K562 (cell line): Measurements from ENCODE around the gene CDK1. TPM values are rescaled to one million over a fixed set of nuclear protein-coding genes. Genes with fewer than 3 reads are reported as not detected.

Experiments
- COPS2 ChIP-seq: fragments of 450-650 bp; conservative IDR thresholded peaks from 2 replicates; pipeline ENCODE4 v1.6.1; 2016; ENCODE audit warnings: mild to moderate bottlenecking, moderate library complexity
- EGR1 ChIP-seq: fragments of 450-650 bp; conservative IDR thresholded peaks from 2 replicates; pipeline ENCODE4 v1.6.1; 2017; ENCODE audit warnings: mild to moderate bottlenecking
- ETV5 ChIP-seq: sonication (generic); formaldehyde crosslinking; IDR thresholded peaks from 2 replicates; pipeline ENCODE4 v1.4.0; 2020; ENCODE audit warnings: low read depth, mild to moderate bottlenecking, missing genetic modification reagents
- FOSL1 ChIP-seq: fragments of 200-800 bp; sonication (Bioruptor generic); conservative IDR thresholded peaks from 2 replicates; pipeline ENCODE4 v1.6.1; 2016; ENCODE audit warnings: missing genetic modification characterization, missing compliant biosample characterization
- FOXJ2 ChIP-seq: fragments of 200-800 bp; sonication (Bioruptor generic); IDR thresholded peaks from 2 replicates; pipeline ENCODE4 v1.6.1; 2016; ENCODE audit warnings: missing genetic modification characterization, missing compliant biosample characterization
- HMG20A ChIP-seq: fragments of 450-650 bp; formaldehyde crosslinking; conservative IDR thresholded peaks from 2 replicates; pipeline ENCODE4 v1.4.0; 2020; ENCODE audit warnings: mild to moderate bottlenecking, mixed read lengths
- MGA ChIP-seq: fragments of 450-650 bp; IDR thresholded peaks from 2 replicates; pipeline ENCODE4 v1.6.1; 2016; ENCODE audit warnings: mild to moderate bottlenecking, moderate library complexity
- NFIC ChIP-seq: fragments of 450-650 bp; IDR thresholded peaks from 2 replicates; pipeline ENCODE4 v1.6.1; 2017; ENCODE audit warnings: mild to moderate bottlenecking, inconsistent platforms
- NR2C1 ChIP-seq, 2 experiments: fragments of 450-650 bp; IDR thresholded peaks; 2 replicates each; pipeline ENCODE4 v1.6.1; 2017; ENCODE audit warnings: mild to moderate bottlenecking in 2 of 2, antibody characterized with exemption in 1 of 2, inconsistent platforms in 1 of 2, missing compliant biosample characterization in 1 of 2, missing genetic modification characterization in 1 of 2
- PTRF ChIP-seq: fragments of 450-650 bp; IDR thresholded peaks from 2 replicates; pipeline ENCODE4 v1.6.1; 2016; ENCODE audit warnings: mild to moderate bottlenecking, missing genetic modification characterization, missing compliant biosample characterization
- SRSF1 ChIP-seq: fragments of 200-400 bp; formaldehyde crosslinking; IDR thresholded peaks from 2 replicates; pipeline ENCODE4 v1.6.1; 2017; ENCODE audit warnings: mild to moderate bottlenecking, low read depth, low read length, moderate library complexity
- STAT5B ChIP-seq: fragments of 250-450 bp; sonication (Bioruptor Pico); IDR thresholded peaks from 2 replicates; pipeline ENCODE4 v1.8.0; 2021; ENCODE audit warnings: mild to moderate bottlenecking, inconsistent platforms
- ZC3H8 ChIP-seq: fragments of 450-650 bp; IDR thresholded peaks from 2 replicates; pipeline ENCODE4 v1.6.1; 2017
- ZFPM2 ChIP-seq: fragments of 250-450 bp; sonication (Bioruptor Pico); IDR thresholded peaks from 2 replicates; pipeline ENCODE4 v1.5.1; 2022; ENCODE audit warnings: mild to moderate bottlenecking
- polyA plus RNA-seq, 8 experiments: library from polyadenylated mRNA; depleted of rRNA in 4 of 8; stranded (reverse) in 5 of 8; unstranded in 3 of 8; fragments of >200 nt; fragmentation: Nextera tagmentation in 2 of 8; fragmentation: Illumina TruSeq in 1 of 8; extraction: Ambion mirVana in 2 of 8; extraction: Trizol in 1 of 8; gene quantifications; 2 replicates each; pipeline versions ENCODE4 v1.2.1 to v1.2.3, GENCODE V29; 2011 to 2014; ENCODE audit warnings: inconsistent platforms in 1 of 8, missing spikeins in 1 of 8
- total RNA-seq, 7 experiments: library from RNA; depleted of rRNA in 6 of 7; stranded (reverse); fragments of >200 nt in 6 of 7; fragmentation: Illumina TruSeq in 2 of 7; extraction: Trizol in 2 of 7; gene quantifications; 2 replicates each; pipeline versions ENCODE4 v1.2.1 to v1.2.3, GENCODE V29; 2011 to 2021; ENCODE audit warnings: low replicate concordance in 1 of 7
- TF ChIP-seq, protein P1 (sequence below): fragments of 250-450 bp; sonication (Bioruptor Pico); IDR thresholded peaks from 2 replicates; pipeline ENCODE4 v1.4.0; 2020; ENCODE audit warnings: borderline replicate concordance

Gene CDK1
- total and polyA plus RNA-seq, 9 of the 15 experiments (the other 6 are each of a cell fraction or from before 2014, with no cell fraction given), result 156 to 685 (median 236) TPM

- no peak for TF ChIP-seq MGA
- TF ChIP-seq, protein P1, sequence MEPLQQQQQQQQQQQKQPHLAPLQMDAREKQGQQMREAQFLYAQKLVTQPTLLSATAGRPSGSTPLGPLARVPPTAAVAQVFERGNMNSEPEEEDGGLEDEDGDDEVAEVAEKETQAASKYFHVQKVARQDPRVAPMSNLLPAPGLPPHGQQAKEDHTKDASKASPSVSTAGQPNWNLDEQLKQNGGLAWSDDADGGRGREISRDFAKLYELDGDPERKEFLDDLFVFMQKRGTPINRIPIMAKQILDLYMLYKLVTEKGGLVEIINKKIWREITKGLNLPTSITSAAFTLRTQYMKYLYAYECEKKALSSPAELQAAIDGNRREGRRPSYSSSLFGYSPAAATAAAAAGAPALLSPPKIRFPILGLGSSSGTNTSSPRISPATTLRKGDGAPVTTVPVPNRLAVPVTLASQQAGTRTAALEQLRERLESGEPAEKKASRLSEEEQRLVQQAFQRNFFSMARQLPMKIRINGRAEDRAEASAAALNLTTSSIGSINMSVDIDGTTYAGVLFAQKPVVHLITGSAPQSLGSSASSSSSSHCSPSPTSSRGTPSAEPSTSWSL (CRISPR knock-in tag), result no peak
- 0 out of 2 replicates have a peak, but pooled peaks have one; percentile 47 for TF ChIP-seq PTRF (tag)
- no peak for TF ChIP-seq ETV5 (CRISPR knock-in tag)
- no peak for TF ChIP-seq SRSF1
- TF ChIP-seq HMG20A, result no peak
- TF ChIP-seq NFIC, result no peak
- TF ChIP-seq ZFPM2 (CRISPR knock-in tag), result no peak
- no peak for TF ChIP-seq NR2C1 (IDR thresholded peaks at IDR 0.05)
- TF ChIP-seq NR2C1 (tag; IDR thresholded peaks at IDR 0.05), result 0 out of 2 replicates have a peak, but pooled peaks have one; percentile 11
- TF ChIP-seq COPS2, result no peak
- TF ChIP-seq STAT5B, result no peak
- no peak for TF ChIP-seq EGR1
- no peak for TF ChIP-seq FOXJ2 (tag)
- TF ChIP-seq ZC3H8, result no peak
- no peak for TF ChIP-seq FOSL1 (tag)
These were observed 47.2 kb downstream of the CDK1 start (continued) for GRCh38 chr10:60825520-60825919.
